OCI-LY1 (cell line): Measurements from ENCODE around the gene FUT9.

Source experiments
- H2AFZ ChIP-seq: fragments of 200-600 bp; sonication (generic), shearing (Covaris generic); 2 replicates; pipeline ENCODE4 v1.6.0; 2014; ENCODE audit warnings: antibody characterized with exemption, mild to moderate bottlenecking, low read length
- H3F3A ChIP-seq: fragments of 200-600 bp; sonication (generic), shearing (Covaris generic); 2 replicates; pipeline ENCODE4 v1.6.0; 2014; ENCODE audit warnings: mild to moderate bottlenecking, antibody characterized with exemption, low read length, moderate library complexity; ENCODE audit not compliant: insufficient read depth
- H3K27ac ChIP-seq: fragments of 200-600 bp; sonication (generic); 2 replicates; pipeline ENCODE4 v1.5.1; 2014; ENCODE audit warnings: low read length, mixed run types, mild to moderate bottlenecking, low read depth; ENCODE audit not compliant: poor library complexity, severe bottlenecking
- H3K27me3 ChIP-seq: fragments of 200-600 bp; sonication (generic); 2 replicates; pipeline ENCODE4 v1.6.0; 2014; ENCODE audit warnings: antibody characterized with exemption, mild to moderate bottlenecking, low read length, moderate library complexity; ENCODE audit not compliant: insufficient read depth
- H3K36me3 ChIP-seq: fragments of 200-600 bp; sonication (generic); 2 replicates; pipeline ENCODE4 v1.6.1; 2014; ENCODE audit warnings: mild to moderate bottlenecking, antibody characterized with exemption, low read length, moderate library complexity, mixed read lengths; ENCODE audit not compliant: insufficient read depth
- H3K4me1 ChIP-seq: fragments of 200-600 bp; sonication (generic); 2 replicates; pipeline ENCODE4 v1.5.1; 2014; ENCODE audit warnings: mild to moderate bottlenecking, low read length, moderate library complexity; ENCODE audit not compliant: insufficient read depth, severe bottlenecking
- H3K4me2 ChIP-seq: fragments of 200-600 bp; sonication (generic), shearing (Covaris generic); 2 replicates; pipeline ENCODE4 v1.6.1; 2014; ENCODE audit warnings: low read length
- H3K4me3 ChIP-seq: fragments of 200-600 bp; sonication (generic); 2 replicates; pipeline ENCODE4 v1.5.1; 2014; ENCODE audit warnings: low read length, low read depth, mild to moderate bottlenecking, mixed read lengths; ENCODE audit not compliant: poor library complexity, severe bottlenecking
- H3K79me2 ChIP-seq: fragments of 200-600 bp; shearing (Covaris generic); 2 replicates; pipeline ENCODE4 v1.6.1; 2016; ENCODE audit warnings: mixed run types, low read length, mixed read lengths; ENCODE audit not compliant: insufficient read depth
- H3K9ac ChIP-seq: fragments of 200-600 bp; sonication (generic), shearing (Covaris generic); 2 replicates; pipeline ENCODE4 v1.6.1; 2014; ENCODE audit warnings: mild to moderate bottlenecking, low read length, mixed read lengths
- H3K9me2 ChIP-seq: fragments of 200-600 bp; sonication (generic), shearing (Covaris generic); 2 replicates; pipeline ENCODE4 v1.6.1; 2014; ENCODE audit warnings: low read depth, mild to moderate bottlenecking, low read length, mixed read lengths
- H3K9me3 ChIP-seq: fragments of 200-600 bp; shearing (Covaris generic); 2 replicates; pipeline ENCODE4 v1.6.1; 2014; ENCODE audit warnings: low read length, mixed read lengths
- H4K20me1 ChIP-seq: fragments of 200-600 bp; sonication (generic), shearing (Covaris generic); 2 replicates; pipeline ENCODE4 v1.6.0; 2016; ENCODE audit warnings: mild to moderate bottlenecking, low read length; ENCODE audit not compliant: insufficient read depth
- CTCF ChIP-seq: fragments of 200-600 bp; sonication (generic), shearing (Covaris generic); IDR thresholded peaks from 2 replicates; pipeline ENCODE4 v1.5.1; 2017; ENCODE audit warnings: mild to moderate bottlenecking, antibody characterized with exemption, low read length, moderate library complexity, mixed read lengths
- EZH2 ChIP-seq: fragments of 200-600 bp; sonication (generic), shearing (Covaris generic); IDR thresholded peaks from 2 replicates; pipeline ENCODE4 v1.8.0; 2017; ENCODE audit warnings: borderline replicate concordance, mixed run types, mild to moderate bottlenecking, antibody characterized with exemption, low read length, moderate library complexity, mixed read lengths

Gene FUT9

GRCh38 chr6:96197241-96197640 is 181.5 kb downstream of the FUT9 start:
- Histone ChIP-seq H3K9me3 (no peaks in the 10 kb centered on the region), H3K79me2 (no peaks in the 10 kb centered on the region), H3K27me3 (no peaks in the 10 kb centered on the region), H3K4me1 (no peaks in the 10 kb centered on the region), H3K27ac (no peak overlapping the region), H3K9me2 (no peaks in the 10 kb centered on the region), H3K4me3 (no peak overlapping the region), H3K9ac (no peak overlapping the region), H3K4me2 (no peak overlapping the region), H3K36me3 (no peaks in the 10 kb centered on the region), H3F3A (no peaks in the 10 kb centered on the region), H4K20me1 (no peaks in the 10 kb centered on the region), H2AFZ (no peak overlapping the region)
- TF ChIP-seq CTCF = no peak
- no peak for TF ChIP-seq EZH2

- H2AFZ ChIP-seq = no peak overlapping the region
- no peaks in the 10 kb centered on the region for H3K36me3 ChIP-seq
- H3K9me3 ChIP-seq = no peaks in the 10 kb centered on the region
- H3K27ac ChIP-seq = no peak overlapping the region
- no peaks in the 10 kb centered on the region for H3K27me3 ChIP-seq
- H4K20me1 ChIP-seq = no peaks in the 10 kb centered on the region
- TF ChIP-seq CTCF (no peak), EZH2 (no peak)
- no peaks in the 10 kb centered on the region for H3K4me1 ChIP-seq
- H3K4me2 ChIP-seq = no peak overlapping the region
- H3K79me2 ChIP-seq = no peaks in the 10 kb centered on the region
- H3F3A ChIP-seq = no peaks in the 10 kb centered on the region
- no peaks in the 10 kb centered on the region for H3K9me2 ChIP-seq
- no peak overlapping the region for H3K9ac ChIP-seq
- H3K4me3 ChIP-seq = no peak overlapping the region
These were observed 186.8 kb downstream of the FUT9 start for GRCh38 chr6:96202571-96202970.

- H3K9me2 ChIP-seq = no peaks in the 10 kb centered on the region
- H3K36me3 ChIP-seq = no peaks in the 10 kb centered on the region
- H3K27ac ChIP-seq = no peak overlapping the region
- no peak for TF ChIP-seq EZH2
- no peak for TF ChIP-seq CTCF
- H2AFZ ChIP-seq = no peak overlapping the region
- H3K4me1 ChIP-seq = no peaks in the 10 kb centered on the region
- H4K20me1 ChIP-seq = no peaks in the 10 kb centered on the region
- no peaks in the 10 kb centered on the region for H3K9me3 ChIP-seq
- no peak overlapping the region for H3K9ac ChIP-seq
- no peak overlapping the region for H3K4me3 ChIP-seq
- no peaks in the 10 kb centered on the region for H3K79me2 ChIP-seq
- H3K27me3 ChIP-seq = no peaks in the 10 kb centered on the region
- no peak overlapping the region for H3K4me2 ChIP-seq
- H3F3A ChIP-seq = no peaks in the 10 kb centered on the region
These were observed 195.6 kb downstream of the FUT9 start for GRCh38 chr6:96211341-96211740.
